Prostate gland (tissue), 2 donors: Measurements from ENCODE around the gene TNS4. TPM values are rescaled to one million over a fixed set of nuclear protein-coding genes. Genes with fewer than 3 reads are reported as not detected.

Experiments used
- DNase-seq: peaks from one replicate; pipeline ENCODE4 v3.0.0-alpha.2; 2019; ENCODE audit warnings: low spot score
- H3K27ac ChIP-seq, 2 donors: fragments of 200-600 bp; sonication (generic); 2 replicates each; pipeline ENCODE4 v1.5.1; 2017 to 2019
- H3K27me3 ChIP-seq: fragments of 200-600 bp; sonication (generic); replicated peaks from 2 replicates; pipeline ENCODE4 v1.5.1; 2019; ENCODE audit not compliant: insufficient read depth
- H3K36me3 ChIP-seq, 2 donors: fragments of 200-600 bp; sonication (generic); 1 replicate in 1 of 2; 2 replicates in 1 of 2; pipeline versions ENCODE4 v1.5.1 to v1.8.1; 2017 to 2019
- H3K4me1 ChIP-seq: fragments of 200-600 bp; sonication (generic); replicated peaks from 2 replicates; pipeline ENCODE4 v1.5.1; 2019
- H3K4me3 ChIP-seq, 2 donors: fragments of 200-600 bp; sonication (generic); 2 replicates each; pipeline ENCODE4 v1.5.1; 2017 to 2019
- H3K9me3 ChIP-seq: fragments of 200-600 bp; sonication (generic); 2 replicates; pipeline ENCODE4 v1.5.1; 2017
- CTCF ChIP-seq, 4 experiments: fragments of 200-600 bp in 2 of 4; fragments of 450-650 bp in 2 of 4; sonication (generic) in 2 of 4; IDR thresholded peaks; 1 replicate in 3 of 4; 2 replicates in 1 of 4; pipeline ENCODE4 v1.5.1; 2016 to 2019; ENCODE audit warnings: antibody characterized with exemption in 4 of 4, mild to moderate bottlenecking in 2 of 4, moderate library complexity in 2 of 4
- POLR2A ChIP-seq: fragments of 450-650 bp; IDR thresholded peaks from one replicate; pipeline ENCODE4 v1.6.1; 2016; ENCODE audit warnings: antibody characterized with exemption, mild to moderate bottlenecking
- POLR2AphosphoS5 ChIP-seq: sonication (generic); formaldehyde crosslinking; IDR thresholded peaks from one replicate; pipeline ENCODE4 v1.6.1; 2017; ENCODE audit warnings: antibody characterized with exemption
- WGBS: methylation state at CpG from one replicate; pipeline ENCODE4 v1.1.5; 2018; 5-methylcytosine and 5-hydroxymethylcytosine counted together
- intact Hi-C: fragments of 100-400 bp; cut with DNase I; formaldehyde crosslinking; loops from one replicate; pipeline ENCODE4 v1.14.2; 2022
- total RNA-seq, 2 donors: library from RNA; depleted of rRNA; stranded (reverse); fragments of >200 nt; gene quantifications; one replicate each; pipeline ENCODE4 v1.1.0, GENCODE V29; 2016

The TNS4 gene
- total RNA-seq, 2 donors from 2014 or later: 51.3 to 56.1 TPM

DNA sequence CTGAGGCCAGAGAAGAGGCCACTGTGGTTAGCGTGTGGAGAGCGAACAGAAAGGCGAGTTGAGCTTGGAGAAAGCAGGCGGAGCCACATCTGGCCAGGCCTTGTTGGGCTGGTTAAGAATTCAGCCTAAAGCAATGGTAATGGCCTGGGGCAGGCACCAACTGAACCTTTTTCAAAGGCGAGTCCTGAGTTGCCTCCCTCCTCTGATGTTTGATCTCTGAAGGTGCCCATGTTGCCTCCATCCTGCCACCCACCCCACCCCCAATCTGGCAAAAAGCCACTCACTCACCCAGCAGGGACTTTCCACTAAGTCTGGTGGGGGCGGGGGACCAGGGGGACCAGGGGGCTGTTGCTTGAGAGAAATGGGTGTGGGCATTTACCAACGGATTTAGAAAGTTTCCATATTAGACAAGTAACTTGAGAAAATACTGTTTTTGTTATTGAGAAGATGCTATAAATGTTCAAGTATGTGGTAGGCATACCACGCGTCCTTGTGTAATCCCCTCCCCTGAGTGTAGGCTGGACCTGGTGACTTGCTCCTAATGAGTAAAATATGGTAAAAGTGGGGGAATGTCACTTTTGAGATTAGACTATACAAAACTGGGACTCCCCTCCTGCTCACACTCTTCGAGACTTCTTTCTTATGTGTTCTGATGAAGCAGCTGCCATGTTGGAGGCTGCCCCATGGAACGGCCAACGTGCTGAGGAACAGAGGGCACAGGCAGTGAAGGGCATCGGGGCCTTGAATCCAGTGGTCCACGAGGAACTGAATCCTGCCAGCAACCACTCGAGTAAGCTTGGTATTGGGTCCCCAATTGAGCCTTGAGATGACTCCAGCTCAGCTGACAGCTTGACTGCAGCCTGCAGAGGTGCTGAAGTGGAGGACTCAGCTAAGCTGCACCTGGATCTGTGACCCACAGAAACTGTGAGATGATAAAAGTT, 29.9 kb upstream of the TNS4 start:
- H3K36me3 ChIP-seq: no peaks in the 10 kb centered on the region
- peaks cover 7% of the 10 kb centered on the region for H3K4me1 ChIP-seq
- H3K27ac ChIP-seq: no peak overlapping the region
- H3K27me3 ChIP-seq: no peaks in the 10 kb centered on the region
- H3K4me3 ChIP-seq: no peak overlapping the region
- DNase-seq: no peak
- no peaks in the 10 kb centered on the region for H3K9me3 ChIP-seq
- TF ChIP-seq POLR2AphosphoS5 (no peak), CTCF (IDR thresholded peaks at IDR 0.05) (no peak), POLR2A (no peak)
- 88% methylated on average over 15 of the region's 15 CpGs for WGBS
- intact Hi-C loops: loop anchor here (5.0 kb wide), 3 partner anchors 54 to 169 kb away; partner anchors contain the start of genes GJD3 and IGFBP4

DNA sequence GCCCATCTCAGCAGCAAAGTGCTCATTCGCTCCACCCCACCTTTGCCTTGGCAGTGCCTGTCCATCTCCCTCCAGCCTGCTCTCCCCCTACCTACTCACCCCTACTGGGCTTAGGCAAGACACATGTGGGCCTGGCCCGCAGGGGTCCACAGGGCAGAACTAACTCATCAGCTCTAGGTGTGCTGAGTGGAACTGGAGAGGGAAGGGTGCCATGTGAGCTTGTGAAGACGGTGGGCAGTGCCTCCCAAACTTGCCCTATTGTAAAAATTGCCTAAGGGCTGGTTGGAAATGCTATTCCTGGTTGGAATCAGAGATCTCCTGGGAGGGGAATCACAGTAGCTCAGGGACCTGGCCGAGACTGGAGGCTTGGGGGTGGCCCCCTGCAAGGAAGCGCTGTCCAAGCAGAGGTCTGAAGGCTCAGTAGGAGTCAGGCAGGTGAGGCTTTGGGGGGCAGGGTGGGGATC, 29.1 kb upstream of the TNS4 start:
- intact Hi-C loops: loop anchor here (5.0 kb wide), 3 partner anchors 53 to 168 kb away; partner anchors contain the start of genes GJD3 and IGFBP4
- TF ChIP-seq POLR2AphosphoS5 (no peak), CTCF (IDR thresholded peaks at IDR 0.05) (no peak), POLR2A (no peak)
- WGBS: 76% methylated on average over 5 of the region's 5 CpGs
- Histone ChIP-seq H3K4me1 (peaks cover 4% of the 10 kb centered on the region), H3K27ac (no peak overlapping the region), H3K4me3 (no peak overlapping the region), H3K9me3 (no peaks in the 10 kb centered on the region), H3K27me3 (no peaks in the 10 kb centered on the region), H3K36me3 (no peaks in the 10 kb centered on the region)
- DNase-seq: no peak

GRCh38 chr17:40529991-40530390, 28.6 kb upstream of the TNS4 start:
- TF ChIP-seq CTCF (IDR thresholded peaks at IDR 0.05): no peak
- no peak for TF ChIP-seq POLR2A
- TF ChIP-seq POLR2AphosphoS5: no peak
- 92% methylated on average over 2 of the region's 2 CpGs for WGBS
- Histone ChIP-seq H3K27me3 (no peaks in the 10 kb centered on the region), H3K36me3 (no peaks in the 10 kb centered on the region), H3K4me3 (no peak overlapping the region), H3K9me3 (no peaks in the 10 kb centered on the region), H3K27ac (no peak overlapping the region), H3K4me1 (peaks cover 4% of the 10 kb centered on the region)
- DNase-seq: no peak
- intact Hi-C loops: loop anchor here (5.0 kb wide), 3 partner anchors 53 to 168 kb away; partner anchors contain the start of genes GJD3 and IGFBP4

GRCh38 chr17:40528692-40529417, 27.4 kb upstream of the TNS4 start:
- H3K9me3 ChIP-seq: no peaks in the 10 kb centered on the region
- H3K27me3 ChIP-seq: no peaks in the 10 kb centered on the region
- DNase-seq: no peak
- intact Hi-C loops: no loop called here
- 78% methylated on average over 10 of the region's 10 CpGs for WGBS
- H3K36me3 ChIP-seq: no peaks in the 10 kb centered on the region
- H3K27ac ChIP-seq: no peak overlapping the region
- no peak overlapping the region for H3K4me3 ChIP-seq
- H3K4me1 ChIP-seq: peaks cover 2% of the 10 kb centered on the region
- TF ChIP-seq POLR2AphosphoS5 (no peak), CTCF (IDR thresholded peaks at IDR 0.05) (no peak), POLR2A (no peak)
